ENCODE results near the gene SMG7.

DNA sequence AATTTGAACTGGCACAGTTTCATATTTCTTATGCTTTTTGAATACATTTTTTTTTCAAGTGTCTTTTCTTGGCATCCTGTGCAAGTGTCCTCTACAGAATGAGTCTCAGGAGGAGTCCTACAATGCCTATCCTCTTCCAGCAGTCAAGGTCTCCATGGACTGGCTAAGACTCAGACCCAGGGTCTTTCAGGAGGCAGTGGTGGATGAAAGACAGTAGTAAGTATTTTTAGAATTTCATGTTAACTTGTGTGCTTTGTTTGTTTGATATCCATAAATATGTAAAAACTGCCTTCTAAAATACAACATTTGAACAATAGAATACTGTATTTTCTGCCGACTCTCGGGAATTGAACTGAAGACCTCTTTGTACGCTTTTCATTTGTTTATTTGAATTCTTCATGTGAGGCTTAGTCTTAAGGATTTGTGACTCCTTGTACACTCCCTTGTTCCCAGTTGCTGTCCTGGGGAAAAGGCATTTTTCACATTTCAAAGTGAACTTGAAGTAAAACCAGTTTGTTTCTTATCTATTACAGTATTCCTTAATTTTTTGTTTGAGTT lies 61.4 kb downstream of the SMG7 start:
- TF ChIP-seq CTCF (IDR thresholded peaks at IDR 0.05) (no peak), POLR2A (IDR thresholded peaks at IDR 0.05) (no peak), POLR2AphosphoS5 (IDR thresholded peaks at IDR 0.05) (no peak)

Measured in prostate gland (tissue), 2 donors.